LNCaP clone FGC (cell line): ENCODE results near the gene WWC2.

Experiments
- DNase-seq: peaks from one replicate; pipeline ENCODE4 v3.0.0-alpha.2; 2011; ENCODE audit warnings: low read depth
- H3K4me3 ChIP-seq: 2 replicates; pipeline ENCODE4 v1.5.1; 2011; ENCODE audit warnings: mild to moderate bottlenecking, low read depth, low read length, control low read depth
- TF ChIP-seq, protein P1 (sequence below): IDR thresholded peaks from 2 replicates; pipeline ENCODE4 v1.5.1; 2012; ENCODE audit warnings: mild to moderate bottlenecking; ENCODE audit not compliant: control insufficient read depth, insufficient read depth; ENCODE audit errors: extremely low read depth

WWC2 gene

DNA sequence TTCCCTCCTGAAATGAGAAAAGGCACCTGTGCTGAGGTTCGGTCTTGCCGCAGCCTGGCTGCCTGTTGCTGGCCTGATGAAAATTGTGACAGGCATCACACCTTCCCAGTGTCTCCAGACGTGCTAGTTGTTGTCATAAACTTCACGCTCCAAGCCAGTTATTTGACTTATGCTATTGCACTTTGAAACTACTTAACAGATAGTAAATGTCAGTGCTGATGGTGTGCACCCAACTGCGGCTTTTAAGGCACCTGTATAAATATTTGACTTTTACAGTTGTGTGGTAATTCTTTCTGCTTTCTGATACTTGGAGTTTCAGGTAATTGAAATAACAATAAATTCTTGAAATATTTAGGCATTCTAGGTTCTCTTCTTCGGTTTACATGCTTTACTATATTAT is 1.8 kb downstream of the WWC2 start:
- TF ChIP-seq, protein P1, sequence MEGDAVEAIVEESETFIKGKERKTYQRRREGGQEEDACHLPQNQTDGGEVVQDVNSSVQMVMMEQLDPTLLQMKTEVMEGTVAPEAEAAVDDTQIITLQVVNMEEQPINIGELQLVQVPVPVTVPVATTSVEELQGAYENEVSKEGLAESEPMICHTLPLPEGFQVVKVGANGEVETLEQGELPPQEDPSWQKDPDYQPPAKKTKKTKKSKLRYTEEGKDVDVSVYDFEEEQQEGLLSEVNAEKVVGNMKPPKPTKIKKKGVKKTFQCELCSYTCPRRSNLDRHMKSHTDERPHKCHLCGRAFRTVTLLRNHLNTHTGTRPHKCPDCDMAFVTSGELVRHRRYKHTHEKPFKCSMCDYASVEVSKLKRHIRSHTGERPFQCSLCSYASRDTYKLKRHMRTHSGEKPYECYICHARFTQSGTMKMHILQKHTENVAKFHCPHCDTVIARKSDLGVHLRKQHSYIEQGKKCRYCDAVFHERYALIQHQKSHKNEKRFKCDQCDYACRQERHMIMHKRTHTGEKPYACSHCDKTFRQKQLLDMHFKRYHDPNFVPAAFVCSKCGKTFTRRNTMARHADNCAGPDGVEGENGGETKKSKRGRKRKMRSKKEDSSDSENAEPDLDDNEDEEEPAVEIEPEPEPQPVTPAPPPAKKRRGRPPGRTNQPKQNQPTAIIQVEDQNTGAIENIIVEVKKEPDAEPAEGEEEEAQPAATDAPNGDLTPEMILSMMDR: no peak
- no peak for DNase-seq
- H3K4me3 ChIP-seq: no peak overlapping the region

DNA sequence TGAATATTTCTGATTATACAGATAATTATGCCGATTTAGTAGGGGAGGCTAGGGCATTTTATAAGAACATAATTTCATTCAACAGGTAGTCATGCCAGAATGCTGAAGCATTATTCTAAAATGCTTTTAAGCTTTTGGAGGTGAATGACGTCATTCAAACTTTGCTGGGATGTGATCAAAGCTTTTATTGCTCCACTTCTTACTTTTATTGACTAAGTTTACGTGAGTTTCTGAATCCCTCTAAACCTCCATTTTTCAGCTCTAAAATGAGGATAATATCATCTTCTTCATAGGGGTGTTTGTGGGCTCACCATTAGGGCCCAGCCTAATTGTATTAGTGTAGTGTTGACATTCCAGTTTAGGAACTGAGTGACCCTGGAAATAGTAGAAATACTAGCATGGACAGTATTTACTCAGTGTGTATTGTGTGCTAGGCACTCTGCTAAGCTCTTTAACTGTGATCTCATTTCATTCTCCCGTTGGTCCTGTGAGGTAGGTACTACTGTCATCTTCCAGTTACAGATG is 3.0 kb downstream of the WWC2 start:
- TF ChIP-seq, protein P1: no peak
- no peak for DNase-seq
- no peak overlapping the region for H3K4me3 ChIP-seq

DNA sequence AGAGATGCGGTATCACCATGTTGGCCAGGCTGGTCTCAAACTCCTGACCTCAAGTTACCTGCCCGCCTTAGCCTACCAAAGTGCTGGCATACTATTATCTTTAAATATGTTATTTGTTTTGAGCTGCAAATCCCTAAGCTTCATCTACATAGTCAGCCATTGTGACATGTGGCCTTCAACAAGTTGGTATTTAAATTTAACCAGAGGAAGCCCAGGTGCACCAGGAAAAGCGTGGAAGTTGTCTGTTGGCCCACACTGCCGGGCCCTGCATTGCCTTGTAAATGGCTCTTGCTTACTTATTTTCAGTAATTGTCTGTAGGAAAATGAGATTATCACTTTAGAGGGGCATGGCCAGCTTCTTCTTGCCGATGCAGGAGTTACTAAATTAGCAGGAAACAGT is 6.0 kb downstream of the WWC2 start:
- TF ChIP-seq, protein P1: no peak
- H3K4me3 ChIP-seq: no peak overlapping the region

DNA sequence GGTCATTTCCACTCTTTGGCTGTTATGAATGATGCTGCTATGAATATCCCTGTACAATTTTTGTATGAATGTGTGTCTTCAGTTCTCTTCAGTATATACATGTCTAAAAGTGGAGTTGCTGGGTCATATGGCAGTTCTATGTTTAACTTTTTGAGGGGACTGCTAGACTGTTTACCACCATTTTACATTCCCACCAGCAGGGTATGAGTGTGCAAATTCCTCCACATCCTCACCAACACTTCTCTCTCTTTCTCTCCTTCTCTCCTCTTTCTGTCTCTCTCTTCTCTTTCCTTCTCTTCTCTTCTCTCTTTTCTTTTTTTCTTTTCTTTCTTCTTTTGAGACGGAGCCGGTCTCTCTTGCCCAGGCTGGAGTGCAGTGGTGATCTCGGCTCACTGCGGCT is 7.8 kb downstream of the WWC2 start:
- no peak overlapping the region for H3K4me3 ChIP-seq
- TF ChIP-seq, protein P1: no peak
- DNase-seq: no peak

More for the DNA sequence above, 6.0 kb downstream of the WWC2 start:
- no peak for DNase-seq

DNA sequence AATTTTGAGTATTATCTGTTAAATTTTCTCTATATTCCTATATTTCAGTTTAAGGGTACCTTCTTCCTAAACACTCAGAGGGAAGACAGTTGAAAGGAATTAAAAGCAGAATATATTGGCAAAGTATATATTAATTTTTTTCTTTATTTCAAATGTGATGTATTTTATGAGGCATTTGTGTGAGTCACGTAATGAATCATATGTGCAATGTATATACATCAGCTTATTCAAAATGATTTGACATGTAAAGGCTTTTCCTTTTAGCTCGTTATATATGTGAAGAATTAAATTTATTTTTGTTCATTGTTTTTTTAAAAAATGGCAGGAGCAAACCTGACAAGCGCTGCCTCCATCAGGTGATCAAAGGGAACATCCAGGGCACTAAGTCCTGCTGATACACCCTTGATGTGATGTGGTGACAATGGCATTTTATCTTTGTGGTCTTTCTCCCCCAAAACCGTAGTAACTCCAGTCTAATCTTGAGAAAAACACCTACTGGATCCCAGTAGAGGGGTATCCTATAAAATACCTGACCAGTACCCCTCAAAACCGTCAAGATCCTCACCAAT is 8.9 kb downstream of the WWC2 start:
- TF ChIP-seq, protein P1: no peak
- DNase-seq: no peak
- H3K4me3 ChIP-seq: no peak overlapping the region

DNA sequence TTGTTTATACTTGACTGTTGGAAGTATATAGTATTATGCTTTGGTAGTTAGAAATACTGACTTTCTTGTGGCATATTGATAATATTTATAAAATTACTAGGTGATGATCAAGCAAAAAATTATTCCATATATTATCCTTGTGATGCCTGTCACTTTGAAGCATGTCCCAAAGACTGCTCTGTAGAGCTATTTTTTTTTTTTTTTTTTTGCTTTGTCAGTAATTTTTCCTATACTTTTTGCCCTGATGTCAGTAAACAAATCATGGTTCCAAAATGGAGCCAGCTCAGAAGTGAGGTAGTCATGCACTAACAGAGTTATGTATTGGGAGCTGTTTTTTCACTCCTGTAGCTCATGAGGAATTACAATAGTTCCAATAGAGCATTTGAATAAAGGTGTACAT is 11.2 kb downstream of the WWC2 start:
- no peak for DNase-seq
- TF ChIP-seq, protein P1: no peak
- H3K4me3 ChIP-seq: no peak overlapping the region

DNA sequence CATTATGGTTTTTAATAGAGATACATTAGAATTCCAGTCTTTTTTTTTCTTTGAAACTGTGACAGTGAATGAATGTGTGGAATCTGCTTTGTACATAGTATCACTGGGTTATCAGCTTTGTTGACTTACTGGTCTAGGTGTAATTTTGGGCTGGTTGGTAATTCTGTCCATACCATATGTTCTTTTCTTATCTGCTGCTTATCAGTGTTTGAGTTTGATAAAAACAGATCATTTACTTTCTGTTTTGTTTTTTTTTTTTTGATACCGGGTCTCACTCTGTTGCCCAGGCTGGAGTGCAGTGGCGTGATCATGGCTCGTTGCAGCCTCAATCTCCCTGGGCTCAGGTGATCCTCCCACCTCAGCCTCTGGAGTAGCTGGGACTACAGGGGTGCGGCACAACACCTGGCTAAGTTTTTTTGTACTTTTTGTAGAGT is 12.4 kb downstream of the WWC2 start:
- TF ChIP-seq, protein P1: no peak
- DNase-seq: no peak
- H3K4me3 ChIP-seq: no peak overlapping the region
